Subcutaneous adipose tissue (tissue), 4 donors: Measurements from ENCODE around the gene TRPM6. TPM values are rescaled to one million over a fixed set of nuclear protein-coding genes. Genes with fewer than 3 reads are reported as not detected.

ENCODE experiments used
- total RNA-seq, 4 donors: library from RNA; depleted of rRNA; stranded (reverse); fragments of >200 nt; gene quantifications; one replicate each; pipeline ENCODE4 v1.1.0, GENCODE V29; 2016
- TF ChIP-seq, protein P1 (sequence below): fragments of 450-650 bp; IDR thresholded peaks from one replicate; pipeline ENCODE4 v1.5.1; 2016; ENCODE audit warnings: low read depth, mild to moderate bottlenecking, control low read depth, antibody characterized with exemption, moderate library complexity

Gene TRPM6
- total RNA-seq, 4 donors from 2014 or later = 0.17 to 1.9 (median 1.2) TPM

DNA sequence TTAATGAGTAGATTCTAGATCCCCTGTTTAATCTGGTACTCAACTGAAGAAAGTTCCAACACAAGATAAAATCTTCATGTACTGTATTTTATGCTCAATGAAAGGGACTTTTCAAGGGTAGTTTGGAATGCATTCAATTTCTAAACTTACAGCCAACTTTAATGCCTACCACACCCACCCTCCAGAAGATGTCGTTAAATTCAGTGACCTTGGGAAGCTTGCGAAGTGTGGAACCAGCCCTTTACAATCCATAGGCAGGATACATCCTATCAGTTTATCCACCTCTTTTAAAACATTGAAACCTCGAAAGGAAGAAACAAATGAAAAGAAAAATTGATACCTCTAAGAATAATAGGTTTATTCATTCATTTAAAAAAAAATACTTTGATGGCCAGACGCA, 20.2 kb downstream of the TRPM6 start:
- TF ChIP-seq, protein P1, sequence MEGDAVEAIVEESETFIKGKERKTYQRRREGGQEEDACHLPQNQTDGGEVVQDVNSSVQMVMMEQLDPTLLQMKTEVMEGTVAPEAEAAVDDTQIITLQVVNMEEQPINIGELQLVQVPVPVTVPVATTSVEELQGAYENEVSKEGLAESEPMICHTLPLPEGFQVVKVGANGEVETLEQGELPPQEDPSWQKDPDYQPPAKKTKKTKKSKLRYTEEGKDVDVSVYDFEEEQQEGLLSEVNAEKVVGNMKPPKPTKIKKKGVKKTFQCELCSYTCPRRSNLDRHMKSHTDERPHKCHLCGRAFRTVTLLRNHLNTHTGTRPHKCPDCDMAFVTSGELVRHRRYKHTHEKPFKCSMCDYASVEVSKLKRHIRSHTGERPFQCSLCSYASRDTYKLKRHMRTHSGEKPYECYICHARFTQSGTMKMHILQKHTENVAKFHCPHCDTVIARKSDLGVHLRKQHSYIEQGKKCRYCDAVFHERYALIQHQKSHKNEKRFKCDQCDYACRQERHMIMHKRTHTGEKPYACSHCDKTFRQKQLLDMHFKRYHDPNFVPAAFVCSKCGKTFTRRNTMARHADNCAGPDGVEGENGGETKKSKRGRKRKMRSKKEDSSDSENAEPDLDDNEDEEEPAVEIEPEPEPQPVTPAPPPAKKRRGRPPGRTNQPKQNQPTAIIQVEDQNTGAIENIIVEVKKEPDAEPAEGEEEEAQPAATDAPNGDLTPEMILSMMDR = no peak

DNA sequence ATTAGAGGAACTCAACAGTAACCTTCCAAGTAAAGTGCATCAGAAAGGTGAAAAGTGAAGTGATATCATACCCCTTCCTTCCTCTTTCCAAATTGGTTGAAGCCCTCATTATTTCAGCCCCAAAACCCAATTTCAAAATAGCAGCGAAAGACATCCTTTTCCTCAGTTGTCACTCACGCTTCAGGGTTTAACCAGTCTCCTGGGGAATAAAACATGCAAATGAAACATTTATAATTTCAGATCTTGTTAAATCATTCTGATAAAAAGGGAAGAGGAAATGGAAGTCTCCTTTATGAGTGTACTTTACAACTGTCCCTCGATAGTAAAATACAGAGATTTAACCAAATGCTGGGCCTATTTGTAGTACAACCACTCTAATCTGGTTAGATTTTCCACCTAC, 22.5 kb downstream of the TRPM6 start:
- TF ChIP-seq, protein P1 = no peak

DNA sequence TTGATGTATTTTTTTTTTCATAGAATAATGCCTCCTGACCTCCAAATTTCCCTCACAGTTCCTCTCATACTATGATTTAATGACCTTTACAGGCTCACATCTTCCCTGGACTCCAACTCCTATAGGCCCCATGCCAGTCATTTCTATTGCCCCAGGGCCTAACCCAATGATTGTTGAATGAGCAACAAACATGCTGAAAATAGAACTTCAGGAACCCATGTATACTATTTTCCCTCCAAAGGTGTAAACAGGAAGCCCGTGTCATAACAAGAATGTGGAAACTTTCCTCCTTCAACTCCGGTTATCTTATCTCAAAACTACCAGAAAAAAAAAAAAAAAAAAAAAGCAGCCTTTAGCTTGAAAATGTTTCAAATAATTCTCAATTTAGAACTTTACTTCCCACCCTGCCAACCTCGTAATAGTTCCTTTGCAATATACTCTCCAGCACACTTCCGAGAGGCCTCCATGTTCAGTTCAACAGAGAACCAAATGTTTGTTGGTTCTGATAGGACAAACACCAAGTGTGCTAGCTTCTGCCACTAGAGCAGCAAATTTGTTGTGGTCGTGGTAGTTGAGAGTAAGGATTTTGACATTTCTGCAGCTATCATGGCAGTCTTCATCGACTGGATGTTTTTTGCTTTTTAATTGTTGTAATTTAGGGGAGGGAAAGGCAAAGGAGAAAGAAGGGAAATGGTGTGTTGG, 25.8 kb downstream of the TRPM6 start:
- TF ChIP-seq, protein P1 = no peak

DNA sequence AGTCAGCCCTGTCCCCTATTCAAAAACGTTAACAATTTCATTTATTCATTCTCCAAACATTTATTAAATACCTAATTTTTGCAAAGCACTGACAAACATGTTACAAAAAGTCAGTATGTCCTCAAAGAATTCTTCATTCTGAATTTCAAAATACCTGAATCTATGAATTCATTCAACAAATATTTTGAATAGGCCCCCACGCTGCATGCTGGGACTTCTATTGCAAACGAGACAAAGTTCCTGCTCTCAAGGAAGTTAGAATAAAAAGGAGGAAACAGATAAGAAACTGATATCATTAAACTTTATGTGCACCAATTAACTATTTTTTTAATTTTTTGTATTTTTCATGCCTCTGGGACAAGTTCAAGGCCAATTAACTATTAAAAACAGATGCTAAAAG, 26.6 kb downstream of the TRPM6 start:
- TF ChIP-seq, protein P1 = no peak

DNA sequence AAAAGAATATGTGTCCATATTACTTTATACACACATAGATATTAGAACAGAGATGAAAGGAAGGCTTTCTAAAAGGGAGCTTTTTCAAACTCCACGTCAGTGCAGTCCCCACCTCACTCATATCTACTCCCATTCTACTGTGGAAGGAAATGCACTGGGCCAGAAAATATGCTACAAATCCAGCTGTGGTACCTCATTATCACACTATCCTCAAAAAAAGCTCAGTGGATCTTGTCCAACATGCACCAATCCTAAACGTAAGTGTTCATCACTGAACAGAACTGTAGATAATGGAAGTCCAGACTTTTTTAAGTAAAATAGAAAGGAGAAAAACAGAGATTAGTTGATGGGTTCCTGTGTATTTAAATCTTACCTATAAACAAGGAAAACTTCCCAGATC, 27.9 kb downstream of the TRPM6 start:
- TF ChIP-seq, protein P1 = no peak

DNA sequence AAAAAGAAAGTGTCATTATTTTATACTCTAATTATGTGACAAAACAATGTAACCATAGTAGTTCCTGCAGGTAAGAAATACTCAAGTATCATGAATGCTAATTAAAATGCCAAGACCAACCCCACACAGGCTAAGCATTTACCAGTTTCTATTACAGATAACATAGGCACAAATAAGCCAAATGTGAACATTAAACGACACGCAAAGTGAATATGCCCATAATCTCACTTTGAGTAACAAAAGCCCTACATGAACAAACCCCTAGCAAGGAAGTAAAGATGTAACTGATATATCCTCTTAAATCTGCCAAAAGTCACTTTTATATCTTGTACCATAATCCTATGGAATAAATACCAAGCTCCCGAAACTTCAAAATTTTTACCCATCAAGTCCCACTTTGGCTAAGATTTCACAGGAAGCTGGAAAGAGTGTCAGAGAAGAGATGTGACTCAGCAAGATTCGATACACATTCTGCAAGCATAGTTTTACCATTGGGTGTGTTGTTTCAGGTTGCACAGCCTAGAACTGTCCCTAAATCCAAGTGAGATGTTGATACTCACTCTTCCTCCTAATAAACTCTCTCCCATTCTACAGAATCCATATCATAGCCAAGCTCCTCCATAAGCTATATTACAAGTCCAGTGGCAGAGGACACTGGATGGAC, 28.8 kb downstream of the TRPM6 start:
- TF ChIP-seq, protein P1 = no peak

DNA sequence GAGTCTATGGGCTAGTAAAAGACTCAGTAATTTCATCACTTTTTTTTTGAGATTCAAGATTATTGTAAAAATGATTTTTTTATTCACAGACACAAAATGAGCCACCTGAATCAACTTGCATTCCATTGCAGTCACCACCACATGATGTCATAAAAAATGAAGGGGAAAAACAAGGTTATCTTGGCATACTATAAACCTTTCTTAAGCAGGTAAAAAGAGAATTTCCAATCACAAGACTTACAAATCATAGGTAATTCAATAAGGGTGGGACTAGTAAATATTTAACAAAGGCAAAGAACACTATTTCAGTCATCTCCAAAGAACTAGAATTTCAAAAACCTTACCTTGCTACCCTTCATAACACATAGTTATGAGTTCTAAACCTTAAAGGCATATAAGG, 30.7 kb downstream of the TRPM6 start:
- TF ChIP-seq, protein P1 = no peak
